UCSD-AML1 (cell line): ENCODE data around the gene ESR1.
"Not testable (repeated sequence)": the region's sequence is repeated elsewhere in the genome, so short reads cannot be mapped to it uniquely, and the experiment has no call there.

Experiments
- DNase-seq: peaks from one replicate; lab custom pipeline; 2025; ENCODE audit not compliant: unreplicated experiment; lab: John Stamatoyannopoulos, UW

Gene ESR1

DNA sequence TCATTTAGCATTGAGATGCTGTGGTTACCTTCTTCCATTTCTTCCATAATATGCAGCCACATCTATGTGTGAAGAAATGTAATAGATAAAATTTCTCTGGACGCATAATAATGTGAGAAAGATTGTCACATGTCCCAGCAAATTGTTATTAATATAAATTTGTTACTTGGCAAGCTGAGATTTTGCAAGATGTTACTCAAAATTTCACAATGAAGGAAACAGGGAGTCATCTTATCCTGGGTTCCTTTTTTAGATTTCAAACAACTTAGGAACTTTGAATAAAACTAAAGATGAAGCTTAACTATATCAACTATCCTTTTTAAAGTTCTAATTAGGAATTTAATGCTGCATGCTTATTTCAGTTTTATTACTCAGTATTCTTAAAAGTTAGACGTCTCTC is 3.6 kb downstream of the ESR1 start:
- DNase-seq: no peak

- DNase-seq: no peak
Observed at GRCh38 chr6:151813858-151814257, 6.4 kb downstream of the ESR1 start.

DNA sequence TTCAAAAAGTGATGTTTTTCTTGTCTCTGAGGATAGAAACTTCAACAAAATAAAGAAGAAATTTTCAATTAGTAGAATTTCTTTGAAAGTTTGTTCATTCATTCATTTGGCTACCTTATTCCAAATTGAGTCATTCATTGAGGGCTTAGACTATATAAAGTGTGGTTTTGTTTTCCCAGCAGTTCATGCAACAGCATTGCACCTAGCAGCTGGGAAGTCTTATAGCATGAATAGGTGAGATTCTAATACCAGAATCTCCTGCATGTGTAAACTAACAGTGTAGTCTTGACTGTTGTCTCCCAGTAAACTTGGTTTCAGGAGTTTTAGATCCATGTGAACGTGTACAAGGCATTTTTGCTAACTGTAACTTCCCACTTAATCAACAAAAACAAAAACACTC is 7.1 kb downstream of the ESR1 start:
- DNase-seq: no peak

DNA sequence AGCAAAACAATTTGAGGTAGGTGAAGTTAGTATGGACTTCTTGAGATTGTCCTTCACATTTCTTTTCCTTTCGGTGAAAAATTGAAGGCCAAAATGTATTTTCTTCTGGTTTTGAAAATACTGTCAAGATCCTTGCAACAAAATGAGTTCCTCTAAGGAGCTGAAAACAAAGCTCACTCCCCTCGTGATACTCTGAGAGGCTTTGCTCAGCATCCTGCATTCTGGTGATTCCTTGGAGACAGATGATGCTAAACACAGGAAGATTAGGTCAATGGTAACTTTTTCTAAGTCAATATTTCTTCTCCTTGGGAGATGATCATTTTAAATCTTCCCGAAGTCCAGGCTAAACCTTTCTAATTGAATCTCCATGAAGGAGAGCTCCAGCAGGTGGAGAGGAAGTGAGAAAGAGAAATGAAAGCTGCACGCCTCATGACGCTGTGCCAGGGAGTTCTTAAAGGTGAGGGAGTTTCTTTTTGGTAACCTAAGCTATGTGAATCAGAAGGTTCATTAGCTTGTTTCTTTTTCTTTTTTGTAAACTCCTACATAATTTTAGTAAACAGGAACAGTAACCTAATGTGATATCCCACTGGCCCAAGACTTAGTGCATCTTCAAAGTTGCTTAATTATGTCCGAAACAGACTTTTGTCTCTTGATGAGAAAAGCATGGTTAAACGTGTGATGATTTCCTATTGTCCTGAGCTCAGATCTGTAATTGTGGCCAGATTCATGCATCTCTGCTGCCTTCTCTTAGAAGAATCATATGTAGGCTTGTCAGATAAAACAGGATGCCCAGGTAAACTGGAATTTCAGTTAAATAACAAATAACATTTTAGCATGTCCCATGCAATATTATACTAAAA is 15.0 kb downstream of the ESR1 start:
- DNase-seq: no peak

- no peak for DNase-seq
Observed at GRCh38 chr6:151826517-151827142, 19.1 kb downstream of the ESR1 start.

DNA sequence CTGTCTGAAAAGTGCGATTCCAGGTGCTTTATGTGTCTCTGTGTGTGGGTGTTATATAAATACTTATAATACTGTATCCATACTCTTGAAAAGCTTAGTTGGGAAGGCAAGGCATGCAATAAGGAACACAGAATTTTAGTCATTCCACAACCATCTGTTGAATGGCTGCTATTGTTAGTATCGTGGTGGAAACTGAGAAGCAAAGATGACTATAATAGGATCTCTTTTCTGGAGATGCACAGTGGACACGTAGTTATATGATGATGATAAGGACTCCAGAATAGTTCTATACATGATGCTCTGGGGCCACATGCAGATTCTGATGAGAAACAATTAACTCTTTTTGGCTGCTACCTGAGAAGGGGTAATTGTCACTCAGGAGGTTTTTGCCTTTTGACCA is 25.2 kb downstream of the ESR1 start:
- no peak for DNase-seq

GRCh38 chr6:151835396-151835795 is 27.9 kb downstream of the ESR1 start:
- DNase-seq: no peak

- DNase-seq: no peak
Observed at GRCh38 chr6:151837223-151837622, 29.7 kb downstream of the ESR1 start.

GRCh38 chr6:151842816-151843215 is 35.3 kb downstream of the ESR1 start:
- DNase-seq: no peak

GRCh38 chr6:151847064-151847463 is 39.6 kb downstream of the ESR1 start:
- DNase-seq: peak; percentile 18

GRCh38 chr6:151850479-151851003 is 43.1 kb downstream of the ESR1 start:
- DNase-seq: no peak

DNA sequence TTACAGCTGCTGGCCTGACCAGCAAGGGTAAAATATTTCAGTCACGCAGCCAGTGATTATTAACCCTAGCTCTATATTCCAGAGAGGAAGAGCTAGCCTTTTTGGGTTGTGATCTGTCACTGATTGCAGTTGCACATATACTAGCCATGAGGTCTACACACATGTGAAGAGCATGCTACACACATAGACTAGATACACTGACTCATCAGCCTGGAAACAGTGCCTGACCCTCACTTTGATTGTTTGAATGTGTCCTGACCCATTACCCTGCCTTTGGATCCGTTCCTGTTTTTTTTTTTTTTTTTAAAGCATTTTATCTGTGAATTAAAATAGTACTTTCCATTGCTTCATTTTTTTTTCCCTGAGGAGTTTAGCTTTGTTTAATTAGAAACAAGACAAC is 50.8 kb downstream of the ESR1 start:
- no peak for DNase-seq

- no peak for DNase-seq
Observed at GRCh38 chr6:151862461-151862860, 55.0 kb downstream of the ESR1 start.

- DNase-seq: not testable (repeated sequence)
Observed at GRCh38 chr6:151867361-151867869, 59.9 kb downstream of the ESR1 start.

- no peak for DNase-seq
Observed at GRCh38 chr6:151869345-151869744, 61.9 kb downstream of the ESR1 start.

DNA sequence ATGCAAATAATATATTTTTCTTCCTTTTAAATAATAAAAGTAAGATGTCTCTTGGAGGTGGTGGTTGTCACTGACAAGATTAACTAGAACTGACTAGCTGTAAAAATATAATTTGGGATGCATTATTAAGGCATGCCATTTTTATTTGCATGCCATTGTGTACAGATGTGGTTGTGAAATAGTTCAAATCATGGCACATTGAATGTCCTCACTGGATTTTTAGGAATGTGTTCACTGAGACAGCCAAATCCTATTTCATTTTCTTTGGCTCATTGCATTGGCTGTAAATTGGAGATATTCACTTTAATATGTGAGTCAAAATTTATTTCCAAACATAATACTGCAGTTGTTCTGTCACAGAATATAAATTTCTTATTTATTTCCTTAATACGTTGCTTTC is 62.3 kb downstream of the ESR1 start:
- no peak for DNase-seq

DNA sequence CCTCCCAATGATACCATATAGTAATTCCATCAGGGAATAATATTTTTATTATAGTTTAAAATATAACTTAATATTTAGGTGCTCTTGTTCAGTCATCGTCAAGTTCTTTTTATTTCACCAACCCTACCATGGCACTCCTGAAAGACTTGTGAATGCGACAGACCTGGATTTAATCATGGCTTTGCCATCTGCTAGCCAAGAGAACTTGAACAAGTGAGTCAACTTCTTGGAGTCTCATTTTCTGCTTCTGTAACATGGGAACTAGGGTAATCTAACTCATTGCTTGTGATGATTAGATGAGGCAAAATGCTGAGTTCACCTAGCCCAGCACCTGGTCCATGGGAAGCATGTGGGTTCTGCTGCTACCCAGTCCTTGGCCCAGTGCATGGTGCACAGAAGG is 62.9 kb downstream of the ESR1 start:
- no peak for DNase-seq

DNA sequence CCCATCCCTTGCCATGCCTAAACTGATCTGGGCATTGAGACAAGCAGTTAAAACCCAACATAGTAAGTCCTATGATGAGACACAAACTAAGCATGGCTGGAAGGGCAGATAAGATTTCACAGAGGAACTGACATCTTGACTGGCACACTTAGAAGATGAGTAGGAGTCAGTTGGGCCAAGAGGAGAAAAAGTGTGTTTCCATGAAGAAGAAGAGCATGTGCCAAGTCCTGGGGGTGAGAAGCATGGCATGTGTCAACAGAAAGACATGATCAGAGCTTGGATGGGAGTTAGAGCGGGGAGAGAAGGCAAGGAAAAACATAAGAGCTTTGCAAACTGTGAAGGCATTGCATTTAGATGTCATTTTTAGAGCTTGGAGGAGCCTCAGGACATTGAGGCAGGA is 68.0 kb downstream of the ESR1 start:
- DNase-seq: no peak

DNA sequence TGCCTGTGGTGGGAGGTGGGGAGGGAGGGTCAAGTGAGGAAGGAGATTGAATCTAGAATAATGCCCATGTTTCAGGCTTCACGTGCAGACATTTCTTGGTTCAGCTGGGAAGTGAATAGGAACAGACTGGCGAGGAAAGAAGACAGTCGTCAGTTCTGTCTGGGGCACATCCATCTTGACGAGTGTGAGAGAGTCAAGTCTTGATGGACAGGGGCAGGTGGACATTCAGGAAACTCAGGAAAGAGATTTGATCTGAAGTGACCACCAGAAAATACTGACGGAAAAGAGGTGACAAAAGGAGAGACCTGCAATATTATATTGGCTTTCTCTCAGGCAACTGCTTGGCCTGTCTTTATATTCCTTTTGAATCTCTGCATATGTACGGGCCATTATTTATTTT is 68.6 kb downstream of the ESR1 start:
- DNase-seq: no peak

DNA sequence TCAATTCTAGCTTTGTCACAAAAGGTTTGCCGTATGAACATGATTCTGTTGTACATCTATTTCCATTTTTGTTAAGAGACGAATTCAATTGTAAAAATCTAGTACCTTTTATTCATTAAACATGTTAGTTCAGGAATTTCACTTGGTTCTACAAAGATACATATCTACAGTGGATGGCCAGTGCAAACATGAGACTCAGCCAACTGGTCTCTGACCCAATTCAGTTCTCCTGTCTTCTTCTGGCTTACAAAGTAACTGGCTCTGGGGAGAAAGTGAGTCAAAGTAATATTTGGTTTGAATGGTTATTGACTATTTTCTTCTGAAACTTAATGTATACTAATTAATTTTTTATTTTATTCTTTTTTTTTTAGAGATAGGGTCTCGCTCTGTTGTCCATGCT is 70.0 kb downstream of the ESR1 start:
- DNase-seq: no peak

GRCh38 chr6:151881231-151881630 is 73.7 kb downstream of the ESR1 start:
- DNase-seq: no peak

- no peak for DNase-seq
Observed at GRCh38 chr6:151882206-151882605, 74.7 kb downstream of the ESR1 start.
